ENCODE data around the gene AKR1C8. TPM values are rescaled to one million over a fixed set of nuclear protein-coding genes. Genes with fewer than 3 reads are reported as not detected.

AKR1C8 gene
- total and polyA plus RNA-seq, 9 of the 15 experiments (the other 6 are each of a cell fraction or from before 2014, with no cell fraction given): 0.03 to 0.29 (median 0.08) TPM

DNA sequence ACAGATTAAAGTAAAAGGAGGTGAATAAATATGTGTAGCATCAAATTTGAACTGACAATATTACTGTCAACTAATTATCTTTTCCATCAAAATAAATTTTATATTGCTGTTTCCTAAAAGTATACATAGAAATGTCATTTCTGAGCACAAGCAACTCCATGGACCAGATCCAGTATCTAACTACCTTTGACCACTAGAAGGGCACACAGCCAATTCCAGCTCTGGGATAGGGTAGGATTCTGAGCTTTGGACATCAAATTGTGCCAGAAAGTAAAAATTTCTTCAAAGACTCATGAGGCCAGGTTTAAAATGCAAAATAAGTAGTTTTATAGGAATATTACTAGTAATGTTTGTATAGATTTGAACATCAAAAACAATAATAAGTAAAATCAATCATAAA, 61.1 kb downstream of the AKR1C8 start:
- no peak overlapping the region for H3K4me2 ChIP-seq (ENCODE audit: insufficient read depth, low read length)
- no peaks in the 10 kb centered on the region for H3K27me3 ChIP-seq (ENCODE audit: control insufficient read depth in 2 of 2, insufficient read depth in 2 of 2, low read length in 2 of 2)
- no peak for DNase-seq (ENCODE audit: extremely low read depth in 1 of 4, low spot score in 3 of 4)
- no peaks in the 10 kb centered on the region for H4K20me1 ChIP-seq (replicated peaks; ENCODE audit: control insufficient read depth, insufficient read depth, low read length)
- CTCF ChIA-PET (ENCODE audit: low intra/inter-chr PET ratio): no interaction called here
- no peaks in the 10 kb centered on the region for H3K36me3 ChIP-seq (ENCODE audit: control insufficient read depth, insufficient read depth, low read length)
- H3K9ac ChIP-seq (ENCODE audit: insufficient read depth in 1 of 2, low read depth in 2 of 2, low read length in 2 of 2): no peak overlapping the region
- FAIRE-seq: no peak
- no TSS peak for BruUV-seq (replicated peaks)
- in situ Hi-C loops (cut with MboI): no loop called here
- H3K27ac ChIP-seq (ENCODE audit: extremely low read depth, low read depth, low read length): no peak overlapping the region
- ATAC-seq: no peak
- no peaks in the 10 kb centered on the region for H3K4me1 ChIP-seq (replicated peaks in 1 of 2; ENCODE audit: control insufficient read depth in 2 of 2, insufficient read depth in 2 of 2, low read length in 2 of 2)
- H3K79me2 ChIP-seq (ENCODE audit: control insufficient read depth, insufficient read depth, low read length): no peaks in the 10 kb centered on the region
- no peak overlapping the region for H3K4me3 ChIP-seq
- intact Hi-C loops (cut with micrococcal nuclease): no loop called here
- no peaks in the 10 kb centered on the region for H3K9me1 ChIP-seq (ENCODE audit: control insufficient read depth, insufficient read depth, low read length)
- no peak overlapping the region for H2AFZ ChIP-seq (ENCODE audit: low read depth, low read length)
- POLR2A ChIA-PET: interaction anchor here (0.5 kb wide), 1 partner anchor 63 kb away, joined by 3 read pairs; no protein-coding TSS in a partner anchor
- TF ChIP-seq GATA2 (CRISPR knock-in tag; IDR thresholded peaks at IDR 0.05) (no peak), ZKSCAN8 (CRISPR knock-in tag; IDR thresholded peaks at IDR 0.05) (no peak), XRCC5 (IDR thresholded peaks at IDR 0.05; ENCODE audit: low read depth, low read length) (no peak), MTA2 (IDR thresholded peaks at IDR 0.05; ENCODE audit: low read depth) (no peak), ZNF12 (CRISPR knock-in tag; IDR thresholded peaks at IDR 0.05) (no peak), ZNF431 (CRISPR knock-in tag; IDR thresholded peaks at IDR 0.05) (no peak), CXXC5 (CRISPR knock-in tag; IDR thresholded peaks at IDR 0.05) (no peak), ZMIZ1 (IDR thresholded peaks at IDR 0.05; ENCODE audit: low read depth in 2 of 2, low read length in 2 of 2) (no peak), ZNF354B (CRISPR knock-in tag; IDR thresholded peaks at IDR 0.05) (no peak), ZNF347 (CRISPR knock-in tag; IDR thresholded peaks at IDR 0.05; ENCODE audit: low read depth) (no peak), ZBTB7A (IDR thresholded peaks at IDR 0.05; ENCODE audit: borderline replicate concordance, control insufficient read depth, low read depth, low read length) (no peak), KAT8 (IDR thresholded peaks at IDR 0.05; ENCODE audit: low read depth) (no peak), HDAC3 (IDR thresholded peaks at IDR 0.05; ENCODE audit: borderline replicate concordance, partially characterized antibody) (no peak), EP400 (IDR thresholded peaks at IDR 0.05) (no peak), SMAD3 (CRISPR knock-in tag; conservative IDR thresholded peaks at IDR 0.05) (no peak), TOE1 (IDR thresholded peaks at IDR 0.05; ENCODE audit: borderline replicate concordance) (no peak), TOE1 (CRISPR knock-in tag; IDR thresholded peaks at IDR 0.05; ENCODE audit: borderline replicate concordance, low read depth) (no peak), KLF6 (CRISPR knock-in tag; IDR thresholded peaks at IDR 0.05; ENCODE audit: borderline replicate concordance) (no peak), TAF1 (IDR thresholded peaks at IDR 0.05; ENCODE audit: control insufficient read depth, extremely low read depth, insufficient read depth, low read length, severe bottlenecking) (no peak), ZNF436 (CRISPR knock-in tag; IDR thresholded peaks at IDR 0.05) (no peak), ZNF133 (CRISPR knock-in tag; IDR thresholded peaks at IDR 0.05) (no peak)
- peaks cover 2% of the 10 kb centered on the region; the same call in 1 of the 2 replicates for H3K9me3 ChIP-seq (replicated peaks; ENCODE audit: control insufficient read depth, insufficient read depth, low read depth, low read length)

Measured in K562 (cell line).